AG04450 (cell line): ENCODE results near the gene TIGD3. TPM values are rescaled to one million over a fixed set of nuclear protein-coding genes. Genes with fewer than 3 reads are reported as not detected.

Source experiments
- CTCF ChIA-PET: fragments of 300-600, 350-600 bp; formaldehyde crosslinking; extraction: SDS; loops from one replicate; lab custom pipeline; 2022; ENCODE audit warnings: antibody characterized with exemption, inconsistent platforms; lab: Charles Lee
- POLR2A ChIA-PET: fragments of 350-600 bp; formaldehyde crosslinking; extraction: SDS; loops from one replicate; lab custom pipeline; 2021; ENCODE audit warnings: antibody characterized with exemption, inconsistent platforms; lab: Yijun Ruan, JAX
- DNase-seq: peaks from one replicate; pipeline ENCODE4 v3.0.0-alpha.2; 2011; ENCODE audit warnings: low read depth, low spot score
- H3K27ac ChIP-seq: one replicate; pipeline ENCODE4 v1.5.1; 2012; ENCODE audit warnings: low read depth, low read length, control low read depth
- H3K27me3 ChIP-seq: one replicate; pipeline ENCODE4 v1.6.0; 2012; ENCODE audit warnings: low read length; ENCODE audit not compliant: control insufficient read depth, insufficient read depth
- H3K4me3 ChIP-seq: 2 replicates; pipeline ENCODE4 v1.5.1; 2011; ENCODE audit warnings: mild to moderate bottlenecking, low read depth, low read length, control low read depth
- H3K9me3 ChIP-seq: 2 replicates; pipeline ENCODE4 v1.5.1; 2012; ENCODE audit warnings: low read length; ENCODE audit not compliant: control insufficient read depth, insufficient read depth
- CTCF ChIP-seq: IDR thresholded peaks from 2 replicates; pipeline ENCODE4 v1.5.1; 2011; ENCODE audit warnings: low read depth, low read length, control low read depth, inconsistent platforms
- polyA plus RNA-seq: library from polyadenylated mRNA; depleted of rRNA; stranded (reverse); fragments of >200 nt; gene quantifications from 2 replicates; pipeline ENCODE4 v1.2.3, GENCODE V29; 2011

Gene TIGD3
- polyA plus RNA-seq, 1 experiment = 0.07 TPM

GRCh38 chr11:65393513-65394079, 39.0 kb downstream of the TIGD3 start:
- CTCF ChIA-PET = no interaction called here

GRCh38 chr11:65394125-65394536, 39.6 kb downstream of the TIGD3 start:
- POLR2A ChIA-PET = no interaction called here
- DNase-seq = no peak

More at GRCh38 chr11:65393513-65394079, 39.0 kb downstream of the TIGD3 start:
- no peak for TF ChIP-seq CTCF
- Histone ChIP-seq H3K27me3 (no peaks in the 10 kb centered on the region), H3K27ac (no peak overlapping the region), H3K4me3 (no peak overlapping the region), H3K9me3 (no peaks in the 10 kb centered on the region)
- POLR2A ChIA-PET = no interaction called here
- DNase-seq = no peak

GRCh38 chr11:65395961-65396530, 41.5 kb downstream of the TIGD3 start:
- H3K27me3 ChIP-seq = no peaks in the 10 kb centered on the region
- CTCF ChIA-PET = no interaction called here

More at GRCh38 chr11:65394125-65394536, 39.6 kb downstream of the TIGD3 start:
- Histone ChIP-seq H3K9me3 (no peaks in the 10 kb centered on the region), H3K27ac (no peak overlapping the region), H3K4me3 (no peak overlapping the region), H3K27me3 (no peaks in the 10 kb centered on the region)
- no peak for TF ChIP-seq CTCF
- CTCF ChIA-PET = no interaction called here

GRCh38 chr11:65396769-65397745, 42.5 kb downstream of the TIGD3 start:
- Histone ChIP-seq H3K4me3 (no peak overlapping the region), H3K9me3 (no peaks in the 10 kb centered on the region), H3K27me3 (no peaks in the 10 kb centered on the region), H3K27ac (no peak overlapping the region)
- no peak for DNase-seq
- TF ChIP-seq CTCF = no peak
- ChIA-PET CTCF (no interaction called here), POLR2A (no interaction called here)

More at GRCh38 chr11:65395961-65396530, 41.5 kb downstream of the TIGD3 start:
- TF ChIP-seq CTCF = no peak
- Histone ChIP-seq H3K27ac (no peak overlapping the region), H3K4me3 (no peak overlapping the region), H3K9me3 (no peaks in the 10 kb centered on the region)
- DNase-seq = no peak
- POLR2A ChIA-PET = no interaction called here
